BE2C (cell line): ENCODE results near the gene ZNF423.
"Not testable (repeated sequence)": the region's sequence is repeated elsewhere in the genome, so short reads cannot be mapped to it uniquely, and the experiment has no call there.

ENCODE experiments used
- DNase-seq: peaks from one replicate; pipeline ENCODE4 v3.0.0-alpha.2; 2020
- H3K27me3 ChIP-seq: fragments of 250-450 bp; sonication (Bioruptor Pico); 2 replicates; pipeline ENCODE4 v1.5.1; 2020; ENCODE audit warnings: mild to moderate bottlenecking
- H3K36me3 ChIP-seq: fragments of 250-450 bp; sonication (Bioruptor Pico); 2 replicates; pipeline ENCODE4 v1.5.1; 2020; ENCODE audit warnings: mild to moderate bottlenecking
- H3K4me1 ChIP-seq: fragments of 250-450 bp; sonication (Bioruptor Pico); 2 replicates; pipeline ENCODE4 v1.5.1; 2020
- H3K4me3 ChIP-seq: 2 replicates; pipeline ENCODE4 v1.5.1; 2011; ENCODE audit warnings: low read depth, low read length
- H3K9me3 ChIP-seq: fragments of 250-450 bp; sonication (Bioruptor Pico); 2 replicates; pipeline ENCODE4 v1.5.1; 2020
- CTCF ChIP-seq: IDR thresholded peaks from 2 replicates; pipeline ENCODE4 v1.5.1; 2012; ENCODE audit warnings: mild to moderate bottlenecking, low read depth, low read length

Gene ZNF423

GRCh38 chr16:49513040-49513439, 342.9 kb downstream of the ZNF423 start:
- 0 out of 2 replicates have a peak, but pooled peaks cover 2% of the 10 kb centered on the region for H3K4me1 ChIP-seq
- DNase-seq: peak; percentile 44

GRCh38 chr16:49510654-49511305, 345.1 kb downstream of the ZNF423 start:
- Histone ChIP-seq H3K4me1 (0 out of 2 replicates have a peak, but pooled peaks cover 2% of the 10 kb centered on the region), H3K9me3 (no peaks in the 10 kb centered on the region), H3K4me3 (no peak overlapping the region), H3K27me3 (no peaks in the 10 kb centered on the region), H3K36me3 (no peaks in the 10 kb centered on the region)
- no peak for DNase-seq
- TF ChIP-seq CTCF: no peak

More at GRCh38 chr16:49513040-49513439, 342.9 kb downstream of the ZNF423 start:
- H3K9me3 ChIP-seq: no peaks in the 10 kb centered on the region
- no peaks in the 10 kb centered on the region for H3K36me3 ChIP-seq
- H3K4me3 ChIP-seq: no peak overlapping the region
- H3K27me3 ChIP-seq: no peaks in the 10 kb centered on the region
- TF ChIP-seq CTCF: peak; percentile 49

- no peak overlapping the region for H3K4me3 ChIP-seq
- H3K9me3 ChIP-seq: no peaks in the 10 kb centered on the region
These were observed 345.8 kb downstream of the ZNF423 start for GRCh38 chr16:49510141-49510540.

GRCh38 chr16:49506058-49507013, 349.6 kb downstream of the ZNF423 start:
- not testable (repeated sequence) for H3K27me3 ChIP-seq, H3K4me3 ChIP-seq, H3K9me3 ChIP-seq, DNase-seq, H3K36me3 ChIP-seq, H3K4me1 ChIP-seq

More at GRCh38 chr16:49510141-49510540, 345.8 kb downstream of the ZNF423 start:
- no peak for DNase-seq
- Histone ChIP-seq H3K36me3 (no peaks in the 10 kb centered on the region), H3K4me1 (0 out of 2 replicates have a peak, but pooled peaks cover 2% of the 10 kb centered on the region), H3K27me3 (no peaks in the 10 kb centered on the region)
- TF ChIP-seq CTCF: no peak

- no peaks in the 10 kb centered on the region for H3K27me3 ChIP-seq
- no peaks in the 10 kb centered on the region for H3K9me3 ChIP-seq
- H3K36me3 ChIP-seq: no peaks in the 10 kb centered on the region
- H3K4me3 ChIP-seq: no peak overlapping the region
- TF ChIP-seq CTCF: no peak
- DNase-seq: no peak
- H3K4me1 ChIP-seq: no peaks in the 10 kb centered on the region
These were observed 350.4 kb downstream of the ZNF423 start for GRCh38 chr16:49505556-49505955.

- H3K4me1 ChIP-seq: no peaks in the 10 kb centered on the region
These were observed 351.3 kb downstream of the ZNF423 start for GRCh38 chr16:49504626-49505025.

More at GRCh38 chr16:49504626-49505025, 351.3 kb downstream of the ZNF423 start:
- Histone ChIP-seq H3K4me3 (no peak overlapping the region), H3K27me3 (no peaks in the 10 kb centered on the region), H3K36me3 (no peaks in the 10 kb centered on the region), H3K9me3 (no peaks in the 10 kb centered on the region)
- no peak for DNase-seq
- no peak for TF ChIP-seq CTCF
